Activated CD8-positive, alpha-beta T cell treated with anti-CD3 and anti-CD28 coated beads for 36 hours (primary cell): ENCODE results near the gene TMEM192. TPM values are rescaled to one million over a fixed set of nuclear protein-coding genes. Genes with fewer than 3 reads are reported as not detected.
"Not testable (repeated sequence)": the region's sequence is repeated elsewhere in the genome, so short reads cannot be mapped to it uniquely, and the experiment has no call there.

Source experiments
- ATAC-seq: fragments of 200-7000 bp; cut with Tn5 transposase; one replicate; pipeline ENCODE4 v1.10.0; 2021; ENCODE audit warnings: mild to moderate bottlenecking, moderate library complexity
- CTCF ChIA-PET: fragments of 350-600 bp; sonication (Branson Sonifier 250); formaldehyde crosslinking; loops from one replicate; lab custom pipeline; 2021; ENCODE audit warnings: antibody characterized with exemption; lab: Charles Lee
- POLR2A ChIA-PET: fragments of 350-600 bp; sonication (Branson Sonifier 250); formaldehyde crosslinking; loops from one replicate; lab custom pipeline; 2021; ENCODE audit warnings: antibody characterized with exemption; lab: Charles Lee
- DNase-seq: peaks from one replicate; pipeline ENCODE4 v3.0.0-alpha.2; 2020
- H3K27ac Mint-ChIP-seq: one replicate; pipeline ENCODE4 v1.8.0; 2021; ENCODE audit warnings: mild to moderate bottlenecking, mixed read lengths
- H3K27me3 Mint-ChIP-seq: one replicate; pipeline ENCODE4 v1.8.0; 2021; ENCODE audit warnings: mixed read lengths
- H3K36me3 Mint-ChIP-seq: one replicate; pipeline ENCODE4 v1.8.0; 2021; ENCODE audit warnings: low read depth, mixed read lengths
- H3K4me1 Mint-ChIP-seq: one replicate; pipeline ENCODE4 v1.8.0; 2021; ENCODE audit warnings: low read depth, mixed read lengths
- H3K4me3 Mint-ChIP-seq: one replicate; pipeline ENCODE4 v1.8.0; 2021; ENCODE audit warnings: mild to moderate bottlenecking, moderate library complexity, mixed read lengths
- H3K9me3 Mint-ChIP-seq: one replicate; pipeline ENCODE4 v1.8.0; 2021; ENCODE audit warnings: mixed read lengths
- CTCF ChIP-seq: fragments of 200-600 bp; IDR thresholded peaks from one replicate; pipeline ENCODE4 v1.8.0; 2022; ENCODE audit warnings: antibody characterized with exemption, mild to moderate bottlenecking
- intact Hi-C: fragments of 100-400 bp; cut with micrococcal nuclease; formaldehyde crosslinking; loops from one replicate; pipeline ENCODE4 v1.10.0; 2022
- total RNA-seq, 2 experiments: library from RNA; stranded (reverse); gene quantifications; one replicate each; pipeline ENCODE4 v1.2.3, GENCODE V29; 2021

TMEM192 gene
- total RNA-seq, 2 experiments from 2014 or later = 7.9 to 10.6 TPM

GRCh38 chr4:165079476-165079875 is 33.2 kb downstream of the TMEM192 start:
- ChIA-PET POLR2A (no interaction called here), CTCF (no interaction called here)
- no peaks in the 10 kb centered on the region for H3K27me3 Mint-ChIP-seq
- no peak overlapping the region for H3K4me3 Mint-ChIP-seq
- ATAC-seq = no peak
- TF ChIP-seq CTCF = no peak
- intact Hi-C loops = no loop called here
- peaks cover 20% of the 10 kb centered on the region for H3K36me3 Mint-ChIP-seq
- H3K9me3 Mint-ChIP-seq = no peaks in the 10 kb centered on the region
- H3K4me1 Mint-ChIP-seq = no peaks in the 10 kb centered on the region
- no peak overlapping the region for H3K27ac Mint-ChIP-seq
- DNase-seq = no peak

GRCh38 chr4:165077034-165077578 is 35.6 kb downstream of the TMEM192 start:
- Mint-ChIP-seq H3K9me3 (no peaks in the 10 kb centered on the region), H3K27ac (no peak overlapping the region), H3K4me3 (no peak overlapping the region), H3K36me3 (peaks cover 22% of the 10 kb centered on the region), H3K27me3 (no peaks in the 10 kb centered on the region), H3K4me1 (no peaks in the 10 kb centered on the region)
- no peak for DNase-seq
- no peak for TF ChIP-seq CTCF
- no peak for ATAC-seq
- CTCF ChIA-PET = no interaction called here
- POLR2A ChIA-PET = no interaction called here
- intact Hi-C loops = no loop called here

GRCh38 chr4:165073346-165073745 is 39.3 kb downstream of the TMEM192 start:
- peaks cover 11% of the 10 kb centered on the region for H3K36me3 Mint-ChIP-seq
- H3K27me3 Mint-ChIP-seq, DNase-seq, ATAC-seq, H3K4me1 Mint-ChIP-seq, CTCF ChIA-PET, POLR2A ChIA-PET, intact Hi-C loops, H3K4me3 Mint-ChIP-seq, H3K9me3 Mint-ChIP-seq, H3K27ac Mint-ChIP-seq: not testable (repeated sequence)

GRCh38 chr4:165070560-165070959 is 42.1 kb downstream of the TMEM192 start:
- POLR2A ChIA-PET = no interaction called here

GRCh38 chr4:165060938-165061337 is 51.7 kb downstream of the TMEM192 start:
- Mint-ChIP-seq H3K27me3 (no peaks in the 10 kb centered on the region), H3K27ac (no peak overlapping the region), H3K9me3 (no peaks in the 10 kb centered on the region), H3K36me3 (no peaks in the 10 kb centered on the region), H3K4me3 (no peak overlapping the region), H3K4me1 (no peaks in the 10 kb centered on the region)
- no peak for ATAC-seq
- CTCF ChIA-PET = no interaction called here
- intact Hi-C loops = no loop called here
- POLR2A ChIA-PET = no interaction called here
- TF ChIP-seq CTCF = peak; percentile 32
- no peak for DNase-seq

More at GRCh38 chr4:165070560-165070959, 42.1 kb downstream of the TMEM192 start:
- no peaks in the 10 kb centered on the region for H3K27me3 Mint-ChIP-seq
- peaks cover 4% of the 10 kb centered on the region for H3K36me3 Mint-ChIP-seq
- CTCF ChIA-PET = no interaction called here
- no peaks in the 10 kb centered on the region for H3K9me3 Mint-ChIP-seq
- no peak overlapping the region for H3K4me3 Mint-ChIP-seq
- H3K4me1 Mint-ChIP-seq = no peaks in the 10 kb centered on the region
- DNase-seq (no peak), ATAC-seq (no peak)
- H3K27ac Mint-ChIP-seq = no peak overlapping the region
- no peak for TF ChIP-seq CTCF
- intact Hi-C loops = no loop called here
